IMR-90 (cell line): ENCODE data around the gene KCNMA1.

ENCODE experiments used
- CTCF ChIP-seq: conservative IDR thresholded peaks from 2 replicates; pipeline ENCODE4 v1.5.1; 2012; ENCODE audit warnings: mild to moderate bottlenecking, low read depth, low read length, improper control_type of control experiment
- MAZ ChIP-seq: IDR thresholded peaks from 2 replicates; pipeline ENCODE4 v1.6.1; 2012; ENCODE audit warnings: low read depth, mild to moderate bottlenecking, low read length, improper control_type of control experiment, moderate library complexity, borderline replicate concordance
- POLR2A ChIP-seq: IDR thresholded peaks from 2 replicates; pipeline ENCODE4 v1.6.1; 2012; ENCODE audit warnings: mild to moderate bottlenecking, low read depth, low read length
- RCOR1 ChIP-seq: IDR thresholded peaks from 2 replicates; pipeline ENCODE4 v1.6.1; 2012; ENCODE audit warnings: mild to moderate bottlenecking, low read length, improper control_type of control experiment; ENCODE audit not compliant: insufficient replicate concordance
- RFX5 ChIP-seq: IDR thresholded peaks from 2 replicates; pipeline ENCODE4 v1.8.0; 2012; ENCODE audit warnings: low read depth, mild to moderate bottlenecking, low read length, moderate library complexity
- SMC3 ChIP-seq: fragments of 150-350 bp; IDR thresholded peaks from 2 replicates; pipeline ENCODE4 v1.6.1; 2016; ENCODE audit warnings: low read depth, mild to moderate bottlenecking, antibody characterized with exemption, low read length, moderate library complexity
- TF ChIP-seq, protein P1 (sequence below): fragments of 150-350 bp; IDR thresholded peaks from 2 replicates; pipeline ENCODE4 v1.6.1; 2017; ENCODE audit warnings: mild to moderate bottlenecking, antibody characterized with exemption, low read length, low read depth

DNA sequence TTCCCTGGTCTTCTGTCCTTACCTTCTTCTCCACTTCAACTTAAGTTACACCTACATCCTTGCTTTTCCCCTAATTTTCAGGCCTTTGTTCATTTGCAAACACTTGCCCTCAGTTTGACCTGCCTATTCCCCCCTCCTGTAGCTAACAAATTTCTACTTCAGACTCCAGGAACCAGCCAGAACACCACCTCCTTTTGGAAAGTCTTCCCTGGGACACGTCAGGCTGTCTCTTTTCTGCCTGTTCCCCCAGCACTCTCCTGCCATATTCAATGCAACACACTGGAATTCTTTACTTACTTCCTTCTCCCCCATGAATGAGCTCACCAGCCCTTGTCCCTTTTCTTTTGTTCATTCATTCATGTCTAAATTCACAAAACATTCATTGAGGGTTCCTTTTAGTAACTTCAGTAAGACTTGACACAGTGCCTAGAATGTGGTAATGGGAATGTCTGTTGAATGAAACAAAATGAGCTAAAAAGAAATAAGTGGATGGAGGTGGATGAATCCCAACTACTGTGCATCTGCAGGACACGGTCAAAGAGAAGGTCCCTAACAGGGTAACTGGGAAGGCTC is 478.0 kb downstream of the KCNMA1 start:
- TF ChIP-seq CTCF (no peak), MAZ (no peak), RCOR1 (no peak), SMC3 (no peak), RFX5 (no peak), POLR2A (no peak)
- TF ChIP-seq, protein P1, sequence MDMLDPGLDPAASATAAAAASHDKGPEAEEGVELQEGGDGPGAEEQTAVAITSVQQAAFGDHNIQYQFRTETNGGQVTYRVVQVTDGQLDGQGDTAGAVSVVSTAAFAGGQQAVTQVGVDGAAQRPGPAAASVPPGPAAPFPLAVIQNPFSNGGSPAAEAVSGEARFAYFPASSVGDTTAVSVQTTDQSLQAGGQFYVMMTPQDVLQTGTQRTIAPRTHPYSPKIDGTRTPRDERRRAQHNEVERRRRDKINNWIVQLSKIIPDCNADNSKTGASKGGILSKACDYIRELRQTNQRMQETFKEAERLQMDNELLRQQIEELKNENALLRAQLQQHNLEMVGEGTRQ = no peak
